ENCODE results near the gene TAF11. TPM values are rescaled to one million over a fixed set of nuclear protein-coding genes. Genes with fewer than 3 reads are reported as not detected.

TAF11 gene
- total RNA-seq, 1 experiment from 2014 or later: 49.4 TPM

DNA sequence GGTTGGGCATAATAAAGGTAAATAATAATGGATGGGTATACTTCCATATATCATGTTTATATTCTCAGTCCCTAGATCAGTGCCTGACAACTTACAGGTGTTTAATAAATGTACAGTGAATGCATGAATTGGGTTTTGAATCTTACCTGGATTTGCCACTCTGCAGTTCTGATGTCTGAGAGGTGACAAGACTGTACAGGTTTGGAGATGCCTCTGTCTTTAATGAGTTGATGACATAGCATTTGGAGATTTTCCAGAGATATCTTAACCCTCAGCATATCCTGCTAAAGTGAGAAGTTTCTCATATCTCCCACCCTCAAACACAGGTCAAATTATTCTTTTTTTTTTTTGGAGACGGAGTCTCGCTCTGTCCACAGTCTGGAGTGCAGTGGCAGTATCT is 3.5 kb upstream of the TAF11 start:
- peaks cover 26% of the 10 kb centered on the region in 2 experiments for H3K4me1 Mint-ChIP-seq
- TF ChIP-seq, protein P1, sequence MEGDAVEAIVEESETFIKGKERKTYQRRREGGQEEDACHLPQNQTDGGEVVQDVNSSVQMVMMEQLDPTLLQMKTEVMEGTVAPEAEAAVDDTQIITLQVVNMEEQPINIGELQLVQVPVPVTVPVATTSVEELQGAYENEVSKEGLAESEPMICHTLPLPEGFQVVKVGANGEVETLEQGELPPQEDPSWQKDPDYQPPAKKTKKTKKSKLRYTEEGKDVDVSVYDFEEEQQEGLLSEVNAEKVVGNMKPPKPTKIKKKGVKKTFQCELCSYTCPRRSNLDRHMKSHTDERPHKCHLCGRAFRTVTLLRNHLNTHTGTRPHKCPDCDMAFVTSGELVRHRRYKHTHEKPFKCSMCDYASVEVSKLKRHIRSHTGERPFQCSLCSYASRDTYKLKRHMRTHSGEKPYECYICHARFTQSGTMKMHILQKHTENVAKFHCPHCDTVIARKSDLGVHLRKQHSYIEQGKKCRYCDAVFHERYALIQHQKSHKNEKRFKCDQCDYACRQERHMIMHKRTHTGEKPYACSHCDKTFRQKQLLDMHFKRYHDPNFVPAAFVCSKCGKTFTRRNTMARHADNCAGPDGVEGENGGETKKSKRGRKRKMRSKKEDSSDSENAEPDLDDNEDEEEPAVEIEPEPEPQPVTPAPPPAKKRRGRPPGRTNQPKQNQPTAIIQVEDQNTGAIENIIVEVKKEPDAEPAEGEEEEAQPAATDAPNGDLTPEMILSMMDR (conservative IDR thresholded peaks at IDR 0.05): no peak
- H3K18ac ChIP-seq (ENCODE audit: insufficient read length, low read depth, low read length): no peak overlapping the region
- H2BK120ac ChIP-seq (ENCODE audit: low read depth, low read length, poor library complexity, severe bottlenecking): no peak overlapping the region
- H3K9me3 ChIP-seq (ENCODE audit: control insufficient read depth, low read depth, low read length): no peaks in the 10 kb centered on the region
- H3K4ac ChIP-seq (ENCODE audit: low read depth, low read length): no peak overlapping the region
- H3K9me3 Mint-ChIP-seq: peaks cover 0 to 4% of the 10 kb centered on the region in 2 experiments; a peak in 1 of 5 replicates
- H3K79me2 ChIP-seq (ENCODE audit: insufficient read depth, low read length): peaks cover 8% of the 10 kb centered on the region; the same call in 1 of the 2 replicates
- no peak overlapping the region for H3K14ac ChIP-seq (ENCODE audit: insufficient read depth, low read length)
- H3K56ac ChIP-seq (ENCODE audit: insufficient read length, low read depth, low read length): no peak overlapping the region
- peaks cover 13% of the 10 kb centered on the region for H3K23me2 ChIP-seq (ENCODE audit: insufficient read length, low read depth, low read length, poor library complexity, severe bottlenecking)
- H4K5ac ChIP-seq (ENCODE audit: insufficient read length, low read depth, low read length): no peak overlapping the region
- no peak overlapping the region for H2AFZ ChIP-seq (ENCODE audit: low read length)
- H3K79me1 ChIP-seq (ENCODE audit: insufficient read depth, low read depth, low read length, poor library complexity, severe bottlenecking): peaks cover 3% of the 10 kb centered on the region
- no peak overlapping the region for H2BK12ac ChIP-seq (ENCODE audit: insufficient read length, low read depth, low read length)
- no peak overlapping the region for H2AK5ac ChIP-seq (ENCODE audit: insufficient read length, low read length)
- no peak for DNase-seq
- H3K4me2 ChIP-seq (ENCODE audit: insufficient read depth, insufficient read length, low read length): peak overlapping the region; percentile 20
- H4K91ac ChIP-seq (ENCODE audit: insufficient read length, low read depth, low read length): no peak overlapping the region
- no peak overlapping the region for H2BK15ac ChIP-seq (ENCODE audit: low read depth, low read length)
- H4K8ac ChIP-seq (replicated peaks; ENCODE audit: insufficient read length, low read depth, low read length): no peak overlapping the region
- peaks cover 0 to 7% (median 3%) of the 10 kb centered on the region in 3 experiments; a peak in 5 of 7 replicates for H3K36me3 Mint-ChIP-seq (ENCODE audit: insufficient read depth in 1 of 3, low read depth in 3 of 3)
- peak overlapping the region in 1 of 2 experiments; percentile 61; a peak in 1 of 5 replicates for H3K4me3 Mint-ChIP-seq
- no peak overlapping the region for H2BK20ac ChIP-seq (ENCODE audit: low read depth, low read length, poor library complexity, severe bottlenecking)
- H2BK5ac ChIP-seq (ENCODE audit: insufficient read length, low read length): no peak overlapping the region
- H3K27me3 Mint-ChIP-seq (ENCODE audit: low read depth): no peaks in the 10 kb centered on the region
- H3T11ph ChIP-seq (ENCODE audit: low read length): no peak overlapping the region
- H4K20me1 ChIP-seq (ENCODE audit: control insufficient read depth, insufficient read depth, insufficient read length): no peaks in the 10 kb centered on the region
- H3K27me3 ChIP-seq (ENCODE audit: insufficient read depth, low read length): no peaks in the 10 kb centered on the region
- H3K4me1 ChIP-seq (ENCODE audit: insufficient read depth, low read length): no peaks in the 10 kb centered on the region
- H3K9ac ChIP-seq (ENCODE audit: extremely low read depth, insufficient read length, low read length): no peak overlapping the region
- no peak overlapping the region for H3K27ac ChIP-seq (ENCODE audit: insufficient read length, low read depth, low read length)
- H3K27ac Mint-ChIP-seq: no peak overlapping the region
- H3K23ac ChIP-seq (ENCODE audit: insufficient read length, low read depth, low read length): no peak overlapping the region
- no CpG with 5 or more reads among the region's 2 CpGs for WGBS (ENCODE audit: extremely low coverage, insufficient read length, low lambda C conversion rate)
